DOHH2 (cell line): ENCODE results near the gene HAP1.

ENCODE experiments used
- EZH2phosphoT487 ChIP-seq: fragments of 200-600 bp; sonication (generic); IDR thresholded peaks from 2 replicates; pipeline ENCODE4 v1.6.1; 2017; ENCODE audit warnings: borderline replicate concordance, mild to moderate bottlenecking, antibody characterized with exemption, low read length, moderate library complexity, mixed read lengths
- TF ChIP-seq, protein P1 (sequence below): fragments of 200-600 bp; sonication (generic); IDR thresholded peaks from one replicate; pipeline ENCODE4 v1.5.1; 2014; ENCODE audit warnings: antibody characterized with exemption, mild to moderate bottlenecking, low read depth, low read length; ENCODE audit not compliant: poor library complexity, severe bottlenecking

GRCh38 chr17:41723801-41724475 is 10.5 kb downstream of the HAP1 start:
- TF ChIP-seq, protein P1, sequence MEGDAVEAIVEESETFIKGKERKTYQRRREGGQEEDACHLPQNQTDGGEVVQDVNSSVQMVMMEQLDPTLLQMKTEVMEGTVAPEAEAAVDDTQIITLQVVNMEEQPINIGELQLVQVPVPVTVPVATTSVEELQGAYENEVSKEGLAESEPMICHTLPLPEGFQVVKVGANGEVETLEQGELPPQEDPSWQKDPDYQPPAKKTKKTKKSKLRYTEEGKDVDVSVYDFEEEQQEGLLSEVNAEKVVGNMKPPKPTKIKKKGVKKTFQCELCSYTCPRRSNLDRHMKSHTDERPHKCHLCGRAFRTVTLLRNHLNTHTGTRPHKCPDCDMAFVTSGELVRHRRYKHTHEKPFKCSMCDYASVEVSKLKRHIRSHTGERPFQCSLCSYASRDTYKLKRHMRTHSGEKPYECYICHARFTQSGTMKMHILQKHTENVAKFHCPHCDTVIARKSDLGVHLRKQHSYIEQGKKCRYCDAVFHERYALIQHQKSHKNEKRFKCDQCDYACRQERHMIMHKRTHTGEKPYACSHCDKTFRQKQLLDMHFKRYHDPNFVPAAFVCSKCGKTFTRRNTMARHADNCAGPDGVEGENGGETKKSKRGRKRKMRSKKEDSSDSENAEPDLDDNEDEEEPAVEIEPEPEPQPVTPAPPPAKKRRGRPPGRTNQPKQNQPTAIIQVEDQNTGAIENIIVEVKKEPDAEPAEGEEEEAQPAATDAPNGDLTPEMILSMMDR = no peak
- no peak for TF ChIP-seq EZH2phosphoT487
